Measurements from ENCODE around the gene RABGAP1. TPM values are rescaled to one million over a fixed set of nuclear protein-coding genes. Genes with fewer than 3 reads are reported as not detected.
A peak's percentile ranks its signal among the peaks of the same experiment; 100 is the strongest.

RABGAP1 gene
- polyA plus RNA-seq, 6 donors from 2014 or later = 27.6 to 37.9 (median 34.2) TPM

DNA sequence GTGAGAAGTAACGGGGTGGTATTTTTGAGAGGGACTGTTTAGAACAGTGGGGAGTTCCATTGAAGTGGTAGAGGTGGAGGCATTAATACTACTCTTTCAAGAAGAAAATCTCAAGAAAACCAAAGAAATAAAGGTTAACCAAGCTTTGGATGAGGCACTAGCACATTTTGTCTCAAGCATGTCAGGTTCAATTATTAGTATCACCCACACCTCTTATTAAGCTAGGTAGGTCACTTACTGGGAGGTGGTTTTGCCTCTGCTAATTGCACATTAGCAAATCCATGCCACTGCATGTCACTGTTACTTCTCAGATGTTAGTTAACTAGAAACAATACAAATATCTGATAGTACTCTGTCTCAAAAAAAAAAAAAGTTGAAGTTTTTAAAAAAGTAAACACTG, 10.2 kb downstream of the RABGAP1 start:
- Mint-ChIP-seq H3K36me3 (peaks cover 0 to 15% of the 10 kb centered on the region in 2 donors), H3K9me3 (no peaks in the 10 kb centered on the region), H3K4me1 (peaks cover 32 to 41% (median 33%) of the 10 kb centered on the region in 3 donors), H3K27me3 (no peaks in the 10 kb centered on the region), H3K27ac (no peak overlapping the region), H3K4me3 (peak overlapping the region in 1 of 8 donors; percentile 46)
- ATAC-seq (ENCODE audit: low read depth in 2 of 2) (no peak), DNase-seq (no peak)

DNA sequence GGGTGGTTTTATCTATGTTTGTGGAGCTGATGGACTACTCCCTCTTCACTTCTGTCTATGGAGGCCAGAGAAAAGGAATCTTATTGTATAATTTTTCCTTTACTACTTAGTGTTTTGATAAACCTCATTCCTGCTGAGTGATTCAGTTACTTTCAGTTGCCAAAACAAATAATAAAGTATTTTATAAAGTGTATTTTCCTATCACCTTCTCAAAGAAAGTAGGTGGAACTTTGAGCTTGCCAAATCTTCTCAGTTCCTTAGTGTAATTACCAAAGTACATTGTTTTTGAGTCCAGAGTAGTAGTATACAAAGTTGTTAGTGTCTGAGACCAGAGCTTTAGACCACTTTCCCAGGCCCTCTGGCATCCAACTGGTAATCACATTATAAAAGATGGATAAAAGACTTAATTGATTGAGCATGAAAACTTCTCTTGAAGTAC, 13.5 kb downstream of the RABGAP1 start:
- ATAC-seq (ENCODE audit: low read depth in 2 of 2) = no peak
- Mint-ChIP-seq H3K27me3 (no peaks in the 10 kb centered on the region), H3K27ac (no peak overlapping the region), H3K4me1 (peaks cover 18 to 26% (median 19%) of the 10 kb centered on the region in 3 donors), H3K4me3 (no peak overlapping the region), H3K36me3 (peaks cover 7 to 13% of the 10 kb centered on the region in 2 donors), H3K9me3 (peaks cover 0 to 2% (median 0%) of the 10 kb centered on the region in 7 donors)
- no peak for DNase-seq

DNA sequence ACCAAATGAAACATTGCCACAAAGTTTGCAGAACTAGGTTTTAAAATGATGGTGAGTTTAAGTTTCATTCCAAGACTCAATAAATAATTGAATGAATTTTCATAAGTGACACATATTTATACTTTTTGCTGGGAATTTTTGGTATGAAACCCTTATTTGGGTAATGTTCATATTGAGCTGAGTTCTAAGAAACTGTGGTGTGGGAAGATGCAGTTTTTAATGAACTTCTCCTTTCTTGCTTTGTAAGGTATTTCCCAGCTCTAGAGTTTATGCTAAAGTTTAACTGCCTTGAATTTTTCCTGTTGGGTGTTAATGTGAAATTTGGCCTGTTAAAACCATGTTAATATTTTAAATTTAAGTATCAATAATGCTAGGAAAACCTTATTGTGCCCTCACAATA, 15.1 kb downstream of the RABGAP1 start:
- Mint-ChIP-seq H3K4me1 (peaks cover 6 to 15% (median 8%) of the 10 kb centered on the region in 3 donors), H3K27ac (peak overlapping the region in 1 of 6 donors; percentile 15), H3K27me3 (no peaks in the 10 kb centered on the region), H3K36me3 (peaks cover 19 to 21% of the 10 kb centered on the region in 2 donors), H3K9me3 (peaks cover 0 to 9% (median 2%) of the 10 kb centered on the region in 7 donors), H3K4me3 (no peak overlapping the region)
- ATAC-seq (ENCODE audit: low read depth in 2 of 2) (no peak), DNase-seq (no peak)

DNA sequence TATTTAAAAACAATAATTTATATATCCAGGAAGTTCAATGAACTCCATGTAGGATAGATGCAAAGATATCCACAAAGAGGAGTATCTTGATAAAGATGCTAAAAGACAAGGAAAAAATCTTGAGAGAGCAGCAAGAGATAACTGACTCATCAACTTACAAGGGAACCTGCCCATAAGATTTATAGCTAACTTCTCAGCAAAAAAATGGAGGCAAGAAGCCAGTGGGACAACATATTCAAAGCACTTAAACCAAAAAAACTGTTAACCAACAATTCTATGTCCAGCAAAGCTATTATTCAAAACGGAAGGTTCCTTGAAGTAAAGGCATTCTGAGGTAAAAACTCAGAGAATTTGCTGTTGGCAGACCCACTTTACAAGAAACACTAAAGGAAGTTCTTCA, 20.3 kb downstream of the RABGAP1 start:
- no peaks in the 10 kb centered on the region for H3K4me1 Mint-ChIP-seq
- H3K27ac Mint-ChIP-seq = no peak overlapping the region
- DNase-seq (no peak), ATAC-seq (ENCODE audit: low read depth in 2 of 2) (no peak)
- H3K27me3 Mint-ChIP-seq = no peaks in the 10 kb centered on the region
- H3K36me3 Mint-ChIP-seq = peaks cover 25 to 32% of the 10 kb centered on the region in 2 donors
- H3K4me3 Mint-ChIP-seq = no peak overlapping the region
- peaks cover 0 to 9% (median 2%) of the 10 kb centered on the region in 7 donors for H3K9me3 Mint-ChIP-seq

DNA sequence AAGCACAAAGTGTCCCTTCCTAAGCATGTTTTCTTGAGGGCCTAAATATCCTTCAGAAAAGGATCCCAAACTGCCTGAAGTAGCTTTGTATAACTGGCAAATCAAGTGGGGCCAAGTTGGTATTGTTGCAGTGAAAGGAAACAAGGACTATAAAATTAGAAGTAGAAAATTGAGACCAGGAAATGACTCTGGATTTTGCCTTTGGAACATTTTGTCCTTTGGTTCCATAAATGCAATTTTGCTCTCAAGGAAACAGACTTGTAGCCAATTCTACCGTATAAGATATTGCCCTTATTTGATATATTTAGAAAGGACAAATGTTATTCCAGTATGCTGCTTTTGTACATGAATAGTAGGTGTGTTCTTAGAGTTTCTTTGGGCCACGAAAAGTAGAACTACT, 34.4 kb downstream of the RABGAP1 start:
- ATAC-seq (ENCODE audit: low read depth in 2 of 2) = no peak
- H3K4me3 Mint-ChIP-seq = no peak overlapping the region
- H3K4me1 Mint-ChIP-seq = peaks cover 3 to 9% (median 4%) of the 10 kb centered on the region in 3 donors
- H3K9me3 Mint-ChIP-seq = no peaks in the 10 kb centered on the region
- no peak for DNase-seq
- no peaks in the 10 kb centered on the region for H3K27me3 Mint-ChIP-seq
- H3K36me3 Mint-ChIP-seq = peaks cover 8 to 11% of the 10 kb centered on the region in 2 donors
- H3K27ac Mint-ChIP-seq = peak overlapping the region in 1 of 6 donors; percentile 75

DNA sequence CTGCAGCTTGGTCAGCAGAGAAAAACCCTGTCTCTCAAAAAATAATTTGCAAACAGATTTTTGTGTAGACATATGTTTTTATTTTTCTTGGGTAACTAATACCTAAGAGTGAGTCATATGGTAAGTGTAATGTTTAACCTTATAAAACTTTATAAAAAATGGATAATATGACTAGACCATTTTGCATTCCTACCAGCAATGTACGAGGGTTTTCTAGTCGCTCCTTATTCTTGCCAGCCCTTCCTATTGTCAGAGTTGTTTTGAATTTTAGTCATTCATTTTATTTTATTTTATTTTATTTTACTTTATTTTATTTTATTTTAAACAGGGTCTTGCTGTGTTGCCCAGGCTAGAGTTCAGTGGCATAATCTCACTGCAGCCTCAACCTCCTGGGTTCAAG, 37.8 kb downstream of the RABGAP1 start:
- H3K27me3 Mint-ChIP-seq = no peaks in the 10 kb centered on the region
- peaks cover 7 to 8% of the 10 kb centered on the region in 2 donors for H3K36me3 Mint-ChIP-seq
- H3K27ac Mint-ChIP-seq = no peak overlapping the region
- H3K4me3 Mint-ChIP-seq = no peak overlapping the region
- H3K9me3 Mint-ChIP-seq = no peaks in the 10 kb centered on the region
- DNase-seq = no peak
- no peak for ATAC-seq (ENCODE audit: low read depth in 2 of 2)
- peaks cover 3 to 6% (median 4%) of the 10 kb centered on the region in 3 donors for H3K4me1 Mint-ChIP-seq

DNA sequence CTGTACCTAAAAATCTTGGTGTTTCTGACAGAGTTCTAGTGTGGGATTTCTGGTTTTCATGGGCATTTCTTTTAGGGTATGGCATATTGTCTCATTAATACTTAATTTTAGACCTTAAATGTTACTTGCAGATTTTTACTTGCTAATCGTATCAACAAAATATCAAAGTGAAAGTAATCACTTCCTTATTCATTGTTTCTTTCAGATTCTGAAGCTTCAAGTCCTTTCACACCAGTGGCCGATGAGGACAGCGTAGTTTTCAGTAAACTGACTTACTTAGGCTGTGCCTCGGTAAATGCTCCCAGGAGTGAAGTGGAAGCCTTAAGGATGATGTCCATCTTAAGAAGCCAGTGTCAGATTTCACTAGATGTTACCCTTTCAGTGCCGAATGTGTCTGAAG, 45.2 kb downstream of the RABGAP1 start:
- no peak for ATAC-seq (ENCODE audit: low read depth in 2 of 2)
- DNase-seq = no peak
- Mint-ChIP-seq H3K27ac (no peak overlapping the region), H3K4me3 (peak overlapping the region in 1 of 8 donors; percentile 12), H3K27me3 (no peaks in the 10 kb centered on the region), H3K9me3 (no peaks in the 10 kb centered on the region), H3K36me3 (peaks cover 0 to 5% of the 10 kb centered on the region in 2 donors), H3K4me1 (peaks cover 0 to 4% (median 3%) of the 10 kb centered on the region in 3 donors)

DNA sequence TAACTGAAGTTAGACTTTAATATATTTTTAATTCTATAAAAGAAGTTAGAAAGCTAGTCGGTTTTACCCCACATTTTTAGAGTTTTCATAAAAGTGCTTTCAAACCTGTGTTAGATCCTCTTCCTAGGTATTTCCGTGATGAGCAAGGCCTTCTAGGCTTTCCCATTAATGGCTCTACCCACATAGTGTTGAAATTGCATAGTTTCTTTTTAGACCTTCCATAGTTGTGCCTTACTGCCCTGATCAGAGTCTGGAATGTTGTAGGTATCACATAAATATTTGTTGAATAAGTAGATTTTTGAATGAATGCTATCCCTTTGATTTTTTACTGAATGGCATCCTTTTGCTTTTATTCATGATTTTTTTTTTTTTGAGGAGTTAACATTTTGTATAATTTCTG, 47.3 kb downstream of the RABGAP1 start:
- ATAC-seq (ENCODE audit: low read depth in 2 of 2) = no peak
- Mint-ChIP-seq H3K27me3 (no peaks in the 10 kb centered on the region), H3K27ac (no peak overlapping the region), H3K4me3 (no peak overlapping the region), H3K36me3 (peaks cover 0 to 5% of the 10 kb centered on the region in 2 donors), H3K9me3 (no peaks in the 10 kb centered on the region), H3K4me1 (peaks cover 0 to 4% (median 3%) of the 10 kb centered on the region in 3 donors)
- no peak for DNase-seq

DNA sequence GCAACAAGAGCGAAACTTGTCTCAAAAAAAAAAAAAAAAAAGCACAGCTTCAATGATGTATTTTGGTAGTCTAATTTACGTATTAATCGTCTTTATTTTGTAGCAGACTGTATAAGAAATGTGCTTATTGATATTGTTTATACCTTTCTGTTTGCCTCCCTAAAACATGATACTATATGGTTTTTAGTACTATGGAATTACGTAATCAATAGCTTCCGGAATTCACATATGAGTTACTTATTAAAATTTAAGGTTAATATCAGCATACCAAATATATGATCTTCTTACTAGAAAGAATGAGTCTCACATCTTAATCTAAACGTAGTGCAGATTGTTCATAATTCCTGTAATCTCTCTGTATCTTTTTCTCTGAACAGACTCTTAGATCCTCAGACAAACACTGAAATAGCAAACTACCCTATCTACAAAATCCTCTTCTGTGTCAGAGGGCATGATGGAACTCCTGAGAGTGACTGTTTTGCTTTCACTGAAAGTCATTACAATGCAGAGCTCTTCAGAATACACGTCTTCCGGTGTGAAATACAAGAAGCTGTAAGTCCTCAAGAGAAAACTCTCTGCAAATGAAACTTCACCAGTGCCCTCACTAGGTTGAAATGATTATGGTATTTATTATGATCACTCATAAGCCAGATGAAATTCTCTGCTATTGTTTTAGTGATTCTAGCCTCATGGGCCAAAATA, 48.3 kb downstream of the RABGAP1 start:
- no peak overlapping the region for H3K27ac Mint-ChIP-seq
- no peaks in the 10 kb centered on the region for H3K9me3 Mint-ChIP-seq
- H3K4me3 Mint-ChIP-seq = no peak overlapping the region
- H3K4me1 Mint-ChIP-seq = peaks cover 0 to 4% (median 3%) of the 10 kb centered on the region in 3 donors
- peaks cover 0 to 5% of the 10 kb centered on the region in 2 donors for H3K36me3 Mint-ChIP-seq
- no peaks in the 10 kb centered on the region for H3K27me3 Mint-ChIP-seq
- no peak for DNase-seq
- ATAC-seq (ENCODE audit: low read depth in 2 of 2) = no peak

DNA sequence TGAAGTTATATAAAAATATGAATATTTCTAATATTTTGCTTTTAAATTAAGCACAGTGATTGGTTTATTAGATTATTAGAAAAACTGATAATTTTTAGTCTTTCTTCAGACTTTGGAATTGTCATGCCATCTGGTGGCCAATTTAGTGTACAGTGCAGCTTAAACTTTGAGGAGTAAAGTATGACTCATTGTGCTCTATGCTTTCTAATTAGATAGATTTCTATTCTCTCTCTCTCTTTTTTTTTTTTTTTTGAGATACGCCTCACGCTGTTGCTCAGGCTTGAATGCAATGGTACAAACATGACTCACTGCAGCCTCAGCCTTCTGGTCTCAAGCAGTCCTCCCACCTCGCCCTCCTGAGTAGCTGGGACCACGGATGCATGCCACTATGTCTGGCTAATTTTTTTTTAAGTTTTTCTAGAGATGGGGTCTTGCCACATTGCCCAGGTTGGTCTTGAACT, 50.6 kb downstream of the RABGAP1 start:
- Mint-ChIP-seq H3K27ac (peak overlapping the region in 1 of 6 donors; percentile 68), H3K36me3 (peaks cover 0 to 5% of the 10 kb centered on the region in 2 donors), H3K4me3 (no peak overlapping the region), H3K4me1 (no peaks in the 10 kb centered on the region), H3K27me3 (no peaks in the 10 kb centered on the region), H3K9me3 (no peaks in the 10 kb centered on the region)
- ATAC-seq (ENCODE audit: low read depth in 2 of 2) (peak in 1 of 2 donors; percentile 46), DNase-seq (peak; percentile 11)

DNA sequence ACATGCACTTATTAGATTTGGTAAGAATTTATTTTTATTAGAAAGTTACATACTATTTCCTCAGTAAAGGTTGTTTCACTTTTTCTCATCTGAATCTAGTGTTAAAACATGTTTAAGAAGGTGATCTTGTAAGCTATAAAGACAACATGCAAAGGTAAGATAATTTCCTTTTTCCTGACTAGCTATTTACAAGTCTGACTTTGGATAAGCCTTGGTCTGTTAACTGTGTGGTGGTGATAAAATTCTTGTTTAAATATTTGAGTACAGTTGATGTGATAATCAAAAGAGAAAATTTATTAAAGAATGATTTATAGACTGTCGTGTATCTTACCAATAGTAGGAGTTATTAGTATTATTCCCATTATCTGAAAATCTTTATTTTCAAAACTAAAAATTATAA, 55.8 kb downstream of the RABGAP1 start:
- Mint-ChIP-seq H3K9me3 (no peaks in the 10 kb centered on the region), H3K36me3 (peaks cover 10 to 20% of the 10 kb centered on the region in 2 donors), H3K4me3 (no peak overlapping the region), H3K27me3 (no peaks in the 10 kb centered on the region), H3K27ac (no peak overlapping the region), H3K4me1 (no peaks in the 10 kb centered on the region)
- DNase-seq (no peak), ATAC-seq (ENCODE audit: low read depth in 2 of 2) (no peak)

DNA sequence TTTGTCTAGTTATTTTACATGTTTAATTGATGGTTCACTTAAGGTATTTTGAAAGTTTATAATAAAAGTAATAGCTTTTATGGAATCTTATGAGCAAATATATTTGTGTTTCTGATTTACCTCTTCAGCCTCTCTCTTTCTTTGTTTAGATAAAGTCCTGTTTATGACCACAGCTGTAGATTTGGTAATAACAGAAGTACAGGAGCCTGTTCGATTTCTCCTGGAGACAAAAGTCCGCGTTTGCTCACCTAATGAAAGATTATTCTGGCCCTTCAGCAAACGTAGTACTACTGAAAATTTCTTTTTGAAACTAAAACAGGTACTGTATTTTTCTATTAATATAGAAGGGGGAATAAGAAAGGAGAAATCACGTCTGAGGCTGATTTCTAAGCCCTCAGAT, 57.6 kb downstream of the RABGAP1 start:
- no peaks in the 10 kb centered on the region for H3K27me3 Mint-ChIP-seq
- no peak overlapping the region for H3K27ac Mint-ChIP-seq
- no peaks in the 10 kb centered on the region for H3K9me3 Mint-ChIP-seq
- ATAC-seq (ENCODE audit: low read depth in 2 of 2) (no peak), DNase-seq (no peak)
- peaks cover 10 to 20% of the 10 kb centered on the region in 2 donors for H3K36me3 Mint-ChIP-seq
- peaks cover 0 to 2% (median 0%) of the 10 kb centered on the region in 3 donors for H3K4me1 Mint-ChIP-seq
- no peak overlapping the region for H3K4me3 Mint-ChIP-seq

DNA sequence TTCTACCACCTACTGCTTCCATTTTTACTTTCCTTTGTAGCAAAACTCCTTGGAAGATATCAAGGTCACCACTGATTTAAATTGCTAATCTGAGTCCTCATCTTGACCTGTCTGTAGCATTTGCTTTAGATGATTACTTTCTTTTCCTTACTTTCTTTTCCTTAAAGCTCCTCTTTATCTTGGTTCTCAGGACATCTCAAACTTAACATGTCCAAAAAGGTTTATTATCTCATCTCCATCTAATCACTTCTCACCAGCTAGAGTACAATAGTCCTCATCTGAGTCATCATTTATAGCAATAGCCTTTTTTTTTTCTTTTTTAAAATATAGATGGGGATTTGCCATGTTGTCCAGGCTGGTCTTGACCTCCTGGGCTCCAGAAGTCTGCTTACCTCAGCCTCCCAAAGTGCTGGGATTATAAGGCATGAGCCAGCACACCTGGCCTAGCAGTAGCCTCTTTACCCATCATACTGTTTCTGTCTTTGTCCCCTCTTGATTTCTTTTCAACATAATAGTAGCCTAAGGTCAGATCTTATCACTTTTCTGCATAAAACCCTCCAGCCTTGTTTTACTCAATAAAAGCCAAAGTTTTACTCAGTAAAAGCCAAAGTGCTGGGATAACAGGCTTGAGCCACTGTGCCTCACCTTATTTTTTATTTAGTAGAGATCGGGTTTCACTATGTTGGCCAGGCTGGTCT, 59.7 kb downstream of the RABGAP1 start:
- ATAC-seq (ENCODE audit: low read depth in 2 of 2) = no peak
- H3K27me3 Mint-ChIP-seq = no peaks in the 10 kb centered on the region

DNA sequence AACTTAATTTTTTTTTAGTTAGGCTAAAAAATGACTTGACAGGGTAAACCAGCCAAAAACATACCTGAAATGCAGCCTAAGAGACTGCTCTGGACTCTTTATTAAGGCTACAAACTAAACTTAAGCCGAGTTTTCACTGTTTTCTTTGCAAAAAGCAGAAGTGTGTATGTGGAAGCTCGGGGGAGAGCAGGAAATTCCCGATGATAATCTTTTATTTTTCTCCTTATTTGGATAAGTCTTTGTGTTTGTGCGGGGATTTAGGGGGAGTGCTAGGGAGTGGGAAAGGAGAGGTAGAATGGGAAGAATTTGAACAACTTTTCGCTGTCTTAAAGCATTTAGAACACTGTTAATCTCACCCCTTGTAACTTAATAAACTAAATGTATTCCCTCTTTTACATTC, 61.9 kb downstream of the RABGAP1 start:
- peaks cover 0 to 2% (median 0%) of the 10 kb centered on the region in 3 donors for H3K4me1 Mint-ChIP-seq
- no peaks in the 10 kb centered on the region for H3K27me3 Mint-ChIP-seq
- peaks cover 10 to 22% of the 10 kb centered on the region in 2 donors for H3K36me3 Mint-ChIP-seq
- no peaks in the 10 kb centered on the region for H3K9me3 Mint-ChIP-seq
- H3K27ac Mint-ChIP-seq = peak overlapping the region in 2 of 6 donors; percentile 42 to 74
- ATAC-seq (ENCODE audit: low read depth in 2 of 2) = no peak
- no peak overlapping the region for H3K4me3 Mint-ChIP-seq
- DNase-seq = no peak

More for the DNA sequence above, 59.7 kb downstream of the RABGAP1 start:
- Mint-ChIP-seq H3K4me1 (peaks cover 0 to 2% (median 0%) of the 10 kb centered on the region in 3 donors), H3K27ac (peak overlapping the region in 1 of 6 donors; percentile 97), H3K36me3 (peaks cover 10 to 25% of the 10 kb centered on the region in 2 donors), H3K4me3 (no peak overlapping the region), H3K9me3 (no peaks in the 10 kb centered on the region)
- no peak for DNase-seq

Measured in naive B cell (primary cell).